Psoas muscle (tissue), 8 donors: ENCODE data around the gene CTAGE1. TPM values are rescaled to one million over a fixed set of nuclear protein-coding genes. Genes with fewer than 3 reads are reported as not detected.
"Not testable (repeated sequence)": the region's sequence is repeated elsewhere in the genome, so short reads cannot be mapped to it uniquely, and the experiment has no call there.

ENCODE experiments used
- ATAC-seq, 4 donors: fragments of 200-7000 bp; cut with Tn5 transposase; one replicate each; pipeline ENCODE4 v1.9.1; 2020; ENCODE audit warnings: moderate library complexity in 3 of 4, mild to moderate bottlenecking in 2 of 4
- DNase-seq, 2 donors: peaks; one replicate each; pipeline ENCODE4 v3.0.0-alpha.2; 2020
- H3K27ac ChIP-seq: fragments of 200-600 bp; one replicate; pipeline ENCODE4 v1.8.0; 2022
- H3K27me3 ChIP-seq, 3 donors: fragments of 200-600 bp in 1 of 3; one replicate each; pipeline versions ENCODE4 v1.6.1 to v1.8.0; 2013 to 2022; ENCODE audit warnings: low read length in 2 of 3, mild to moderate bottlenecking in 2 of 3, moderate library complexity in 1 of 3; ENCODE audit not compliant: insufficient read depth in 3 of 3
- H3K36me3 ChIP-seq, 2 donors: fragments of 200-600 bp in 1 of 2; one replicate each; pipeline versions ENCODE4 v1.6.1 to v1.8.0; 2013 to 2022; ENCODE audit warnings: low read depth in 1 of 2, mild to moderate bottlenecking in 1 of 2, moderate library complexity in 1 of 2; ENCODE audit not compliant: insufficient read depth in 1 of 2
- H3K4me1 ChIP-seq: fragments of 200-600 bp; one replicate; pipeline ENCODE4 v1.8.0; 2022
- H3K4me3 ChIP-seq: fragments of 200-600 bp; one replicate; pipeline ENCODE4 v1.8.0; 2022; ENCODE audit warnings: mild to moderate bottlenecking
- H3K9me3 ChIP-seq: fragments of 200-600 bp; one replicate; pipeline ENCODE4 v1.8.0; 2022
- CTCF ChIP-seq: fragments of 200-600 bp; IDR thresholded peaks from one replicate; pipeline ENCODE4 v1.8.0; 2022; ENCODE audit warnings: antibody characterized with exemption
- WGBS, 3 donors: extraction: QIAGEN DNeasy Blood & Tissue Kit; methylation state at CpG; one replicate each; pipeline versions ENCODE4 v1.1.6 to v1.1.7; 2013; 5-methylcytosine and 5-hydroxymethylcytosine counted together
- intact Hi-C, 2 donors: fragments of 100-400 bp; cut with DNase I; formaldehyde crosslinking; loops; one replicate each; pipeline versions ENCODE4 v1.11.0 to v1.14.2; 2022
- polyA plus RNA-seq, 3 donors: library from polyadenylated mRNA; stranded (reverse); fragments of 200-250 nt; gene quantifications; one replicate each; pipeline ENCODE4 v1.2.3, GENCODE V29; 2013
- total RNA-seq, 4 donors: library from RNA; stranded (reverse); fragmentation: NEBNext Ultra II Directional in 2 of 4; extraction: Animal tissue kit (Norgen Biotek cat#: 25700) in 2 of 4; gene quantifications; one replicate each; pipeline versions ENCODE4 v1.2.1 to v1.2.4, GENCODE V29; 2021 to 2023
- donor health status: healthy with polysubstance abuse.
- donor health status: DM: no; HTN: no; CAD: no; lungs with moderate emphysema.
- donor health status: Bipolar disorder and iron deficiency.
- donor health status: healthy.
- donor health status: DM: yes; HTN: yes; CAD: no.
- donor health status: DM: no; HTN: no; CAD: no.
- donor health status: DM: no; HTN: no; CAD: no.
- donor health status: DM: yes; HTN: yes; CAD: no.

CTAGE1 gene
- total and polyA plus RNA-seq, 7 donors, result not detected

DNA sequence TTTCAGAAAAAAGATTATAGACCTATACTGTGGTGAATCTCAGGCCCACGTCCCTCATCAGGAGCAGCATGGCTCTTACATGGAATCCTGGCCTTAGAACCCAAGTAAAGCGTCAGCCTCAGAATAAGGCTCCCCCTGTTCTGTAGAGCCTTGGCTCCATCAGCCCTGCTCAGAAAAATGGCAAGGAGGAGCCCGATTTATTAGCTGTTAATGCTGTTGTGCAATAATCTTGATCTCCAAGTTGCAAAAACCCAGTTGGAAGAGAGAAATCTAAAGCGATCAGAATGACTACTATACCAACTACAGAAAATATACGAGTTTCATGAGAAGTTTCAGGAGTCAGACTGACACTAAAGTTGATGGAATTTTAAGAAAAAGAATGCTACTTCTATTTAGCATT is 35.6 kb upstream of the CTAGE1 start:
- Histone ChIP-seq H3K4me3 (no peak overlapping the region), H3K9me3 (peaks cover 12% of the 10 kb centered on the region), H3K27me3 (peaks cover 0 to 3% (median 0%) of the 10 kb centered on the region in 3 donors), H3K4me1 (no peaks in the 10 kb centered on the region), H3K36me3 (no peaks in the 10 kb centered on the region), H3K27ac (no peak overlapping the region)
- ATAC-seq (no peak), DNase-seq (no peak)
- intact Hi-C loops, result no loop called here
- WGBS, 3 donors, result 81 to 86% (median 84%) methylated on average over 5 of the region's 5 CpGs
- no peak for TF ChIP-seq CTCF

DNA sequence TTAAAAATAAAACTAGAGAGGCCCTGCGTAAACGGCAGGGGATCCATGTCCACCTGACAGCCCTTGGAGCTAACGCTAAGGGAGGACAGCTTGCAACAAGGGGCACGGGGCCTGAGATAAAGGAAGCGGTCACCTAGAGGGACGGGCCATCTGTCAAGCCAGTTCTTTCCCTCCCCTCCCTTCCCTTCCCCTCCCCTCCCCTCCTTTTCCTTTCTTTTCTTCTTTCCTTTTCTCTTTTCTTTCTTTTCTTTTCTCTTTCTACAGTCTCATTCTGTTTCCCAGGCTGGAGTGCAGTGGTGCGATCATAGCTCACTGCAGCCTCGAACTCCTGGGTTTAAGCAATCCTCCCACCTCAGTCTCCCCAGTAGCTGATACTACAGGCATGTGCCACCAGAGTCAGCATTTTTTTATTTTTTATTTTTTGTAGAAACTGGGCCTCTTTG is 34.5 kb upstream of the CTAGE1 start:
- Histone ChIP-seq H3K4me3 (no peak overlapping the region), H3K9me3 (peaks cover 12% of the 10 kb centered on the region), H3K4me1 (no peaks in the 10 kb centered on the region), H3K36me3 (no peaks in the 10 kb centered on the region), H3K27me3 (peaks cover 0 to 3% (median 0%) of the 10 kb centered on the region in 3 donors), H3K27ac (no peak overlapping the region)
- DNase-seq (no peak), ATAC-seq (no peak)
- 47 to 55% (median 55%) methylated on average over 8 of the region's 8 CpGs for WGBS, 3 donors
- intact Hi-C loops, result no loop called here
- no peak for TF ChIP-seq CTCF

DNA sequence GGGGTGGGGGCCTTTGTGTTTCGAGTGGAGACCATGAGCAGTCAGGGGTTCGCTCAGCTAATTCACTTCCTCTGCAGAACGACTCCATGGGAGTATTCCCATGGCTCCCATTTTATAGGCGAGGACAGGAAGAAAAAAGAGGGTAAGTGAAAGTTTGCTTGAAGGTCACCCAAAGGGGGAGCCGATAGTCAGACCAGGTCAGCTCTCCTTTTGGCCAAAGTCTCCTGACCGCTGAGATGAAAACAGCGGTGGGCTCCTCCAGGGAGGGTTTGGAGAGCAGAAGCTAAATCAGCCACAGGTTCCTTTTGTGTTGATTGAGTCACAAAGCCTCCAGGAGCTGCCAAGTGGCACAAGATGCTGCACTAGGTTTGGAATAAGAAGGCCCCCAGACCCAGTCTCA is 34.1 kb upstream of the CTAGE1 start:
- ATAC-seq, result no peak
- peaks cover 0 to 3% (median 0%) of the 10 kb centered on the region in 3 donors for H3K27me3 ChIP-seq
- H3K4me3 ChIP-seq, result no peak overlapping the region
- H3K36me3 ChIP-seq, result no peaks in the 10 kb centered on the region
- H3K4me1 ChIP-seq, result no peaks in the 10 kb centered on the region
- no peak overlapping the region for H3K27ac ChIP-seq
- 11 to 14% (median 12%) methylated on average over 6 to 7 of the region's 7 CpGs for WGBS, 3 donors
- no peak for DNase-seq
- TF ChIP-seq CTCF, result no peak
- intact Hi-C loops, result no loop called here
- H3K9me3 ChIP-seq, result peaks cover 12% of the 10 kb centered on the region

- H3K4me1 ChIP-seq, H3K27me3 ChIP-seq, DNase-seq, H3K36me3 ChIP-seq, intact Hi-C loops, H3K4me3 ChIP-seq, H3K27ac ChIP-seq, ATAC-seq: not testable (repeated sequence)
- 87 to 96% (median 93%) methylated on average over 3 of the region's 3 CpGs for WGBS, 3 donors
- peaks cover 12% of the 10 kb centered on the region for H3K9me3 ChIP-seq
These were observed 33.1 kb upstream of the CTAGE1 start for GRCh38 chr18:22450766-22451165.

GRCh38 chr18:22450318-22450717 is 32.6 kb upstream of the CTAGE1 start:
- DNase-seq, H3K4me3 ChIP-seq, H3K36me3 ChIP-seq, H3K4me1 ChIP-seq, H3K27me3 ChIP-seq, ATAC-seq, H3K27ac ChIP-seq, intact Hi-C loops: not testable (repeated sequence)
- 61 to 66% (median 63%) methylated on average over 1 of the region's 1 CpG for WGBS, 3 donors
- peaks cover 12% of the 10 kb centered on the region for H3K9me3 ChIP-seq

DNA sequence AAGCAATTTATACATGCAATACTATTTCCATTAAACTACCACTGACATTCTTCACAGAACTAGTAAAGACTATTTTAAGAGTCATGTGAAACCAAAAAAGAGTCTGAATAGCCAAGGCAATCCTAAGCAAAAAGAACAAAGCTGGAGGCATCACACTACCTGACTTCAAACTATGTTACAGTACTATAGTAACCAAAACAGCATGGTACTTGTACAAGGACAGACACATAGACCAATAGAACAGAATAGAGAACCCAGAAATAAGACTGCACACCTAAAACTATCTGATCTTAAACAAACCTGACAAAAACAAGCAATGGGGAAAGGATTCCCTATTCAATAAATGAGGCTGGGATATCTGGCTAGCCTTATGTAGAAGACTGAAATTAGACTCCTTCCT is 32.0 kb upstream of the CTAGE1 start:
- H3K27ac ChIP-seq, H3K4me3 ChIP-seq, H3K4me1 ChIP-seq, ATAC-seq, H3K27me3 ChIP-seq, intact Hi-C loops, DNase-seq, H3K36me3 ChIP-seq: not testable (repeated sequence)
- peaks cover 12% of the 10 kb centered on the region for H3K9me3 ChIP-seq
